ENCODE data around the gene EYS.

GRCh38 chr6:64630901-64631300 is 1076.1 kb downstream of the EYS start:
- TF ChIP-seq POLR2AphosphoS5 (IDR thresholded peaks at IDR 0.05; ENCODE audit: borderline replicate concordance, low read depth, low read length) (no peak), FOXP2 (optimal IDR thresholded peaks at IDR 0.05; ENCODE audit: control extremely low read depth, extremely low read length, insufficient read depth) (no peak)

All from SK-N-MC (cell line).